ENCODE results near the gene NMT1.

DNA sequence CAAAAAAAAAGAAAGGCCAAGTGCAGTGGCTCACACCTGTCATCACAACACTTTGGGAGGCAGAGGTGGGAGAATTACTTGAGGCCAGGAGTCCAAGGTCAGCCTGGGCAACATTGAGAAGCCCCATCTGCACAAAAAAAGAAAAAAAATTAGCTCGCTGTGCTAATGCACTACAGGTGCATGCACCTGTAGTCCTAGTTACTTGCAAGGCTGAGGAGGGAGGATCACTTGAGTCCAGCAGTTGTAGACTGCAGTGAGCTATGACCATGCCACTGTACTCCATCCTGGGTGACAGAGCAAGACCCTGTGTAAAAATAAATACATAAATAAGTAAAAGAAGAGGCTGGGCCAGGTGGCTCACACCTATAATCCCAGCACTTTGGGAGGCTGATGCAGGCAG, 49.4 kb upstream of the NMT1 start:
- TF ChIP-seq, protein P1, sequence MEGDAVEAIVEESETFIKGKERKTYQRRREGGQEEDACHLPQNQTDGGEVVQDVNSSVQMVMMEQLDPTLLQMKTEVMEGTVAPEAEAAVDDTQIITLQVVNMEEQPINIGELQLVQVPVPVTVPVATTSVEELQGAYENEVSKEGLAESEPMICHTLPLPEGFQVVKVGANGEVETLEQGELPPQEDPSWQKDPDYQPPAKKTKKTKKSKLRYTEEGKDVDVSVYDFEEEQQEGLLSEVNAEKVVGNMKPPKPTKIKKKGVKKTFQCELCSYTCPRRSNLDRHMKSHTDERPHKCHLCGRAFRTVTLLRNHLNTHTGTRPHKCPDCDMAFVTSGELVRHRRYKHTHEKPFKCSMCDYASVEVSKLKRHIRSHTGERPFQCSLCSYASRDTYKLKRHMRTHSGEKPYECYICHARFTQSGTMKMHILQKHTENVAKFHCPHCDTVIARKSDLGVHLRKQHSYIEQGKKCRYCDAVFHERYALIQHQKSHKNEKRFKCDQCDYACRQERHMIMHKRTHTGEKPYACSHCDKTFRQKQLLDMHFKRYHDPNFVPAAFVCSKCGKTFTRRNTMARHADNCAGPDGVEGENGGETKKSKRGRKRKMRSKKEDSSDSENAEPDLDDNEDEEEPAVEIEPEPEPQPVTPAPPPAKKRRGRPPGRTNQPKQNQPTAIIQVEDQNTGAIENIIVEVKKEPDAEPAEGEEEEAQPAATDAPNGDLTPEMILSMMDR (conservative IDR thresholded peaks at IDR 0.05; ENCODE audit: low read depth, low read length), result no peak
- TF ChIP-seq EZH2 (IDR thresholded peaks at IDR 0.05; ENCODE audit: low read length, unreplicated experiment), result no peak

Data from PC-3 (cell line).